Tracheal epithelial cell (primary cell): ENCODE data around the gene ALOX15. TPM values are rescaled to one million over a fixed set of nuclear protein-coding genes. Genes with fewer than 3 reads are reported as not detected.

Experiments
- total RNA-seq: library from RNA; depleted of rRNA; stranded (reverse); fragments of >200 nt; gene quantifications from 2 replicates; pipeline ENCODE4 v1.2.1, GENCODE V29; 2014

ALOX15 gene, protein sequence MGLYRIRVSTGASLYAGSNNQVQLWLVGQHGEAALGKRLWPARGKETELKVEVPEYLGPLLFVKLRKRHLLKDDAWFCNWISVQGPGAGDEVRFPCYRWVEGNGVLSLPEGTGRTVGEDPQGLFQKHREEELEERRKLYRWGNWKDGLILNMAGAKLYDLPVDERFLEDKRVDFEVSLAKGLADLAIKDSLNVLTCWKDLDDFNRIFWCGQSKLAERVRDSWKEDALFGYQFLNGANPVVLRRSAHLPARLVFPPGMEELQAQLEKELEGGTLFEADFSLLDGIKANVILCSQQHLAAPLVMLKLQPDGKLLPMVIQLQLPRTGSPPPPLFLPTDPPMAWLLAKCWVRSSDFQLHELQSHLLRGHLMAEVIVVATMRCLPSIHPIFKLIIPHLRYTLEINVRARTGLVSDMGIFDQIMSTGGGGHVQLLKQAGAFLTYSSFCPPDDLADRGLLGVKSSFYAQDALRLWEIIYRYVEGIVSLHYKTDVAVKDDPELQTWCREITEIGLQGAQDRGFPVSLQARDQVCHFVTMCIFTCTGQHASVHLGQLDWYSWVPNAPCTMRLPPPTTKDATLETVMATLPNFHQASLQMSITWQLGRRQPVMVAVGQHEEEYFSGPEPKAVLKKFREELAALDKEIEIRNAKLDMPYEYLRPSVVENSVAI
- not detected in 2 replicates for total RNA-seq

DNA sequence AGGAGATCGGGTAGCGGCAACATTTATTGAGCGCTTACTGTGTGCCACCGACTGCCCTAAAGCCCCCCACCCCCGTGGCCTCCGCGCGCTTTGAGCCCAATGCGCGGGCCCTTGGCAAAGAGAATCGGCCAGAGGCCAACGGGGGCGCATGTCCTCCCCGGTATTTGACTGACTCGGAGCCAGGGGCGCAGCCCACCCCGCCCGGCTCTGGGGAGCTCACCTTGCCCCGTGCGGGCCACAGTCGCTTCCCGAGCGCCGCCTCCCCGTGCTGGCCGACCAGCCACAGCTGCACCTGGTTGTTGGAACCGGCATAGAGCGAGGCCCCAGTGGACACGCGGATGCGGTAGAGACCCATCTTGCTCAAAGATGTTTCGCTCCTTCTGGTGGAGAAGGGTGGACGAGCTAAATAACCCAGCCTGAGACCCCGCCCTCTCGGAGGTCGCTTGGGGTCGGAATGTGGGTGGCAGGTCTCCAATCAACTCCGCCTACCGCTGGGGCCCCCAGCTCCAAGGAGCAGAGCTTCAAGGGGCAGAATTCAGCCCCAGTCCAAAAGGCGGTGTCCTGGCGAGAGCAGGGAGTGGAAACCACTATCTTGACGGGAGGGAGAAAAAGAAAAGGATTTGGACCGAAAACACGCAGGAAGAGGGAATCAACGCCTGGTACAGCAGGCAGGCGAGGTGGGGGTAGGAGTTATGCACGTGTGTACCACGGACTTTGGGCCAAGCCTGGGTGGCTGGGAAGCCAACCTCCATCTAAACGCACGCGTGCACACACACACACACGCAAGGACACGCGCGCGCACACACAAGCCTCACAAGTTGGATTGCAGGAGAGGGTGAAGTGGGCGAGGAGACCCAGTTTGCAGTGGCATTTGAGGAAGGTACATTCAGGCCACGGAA, at the start of gene ALOX15:
Gene ALOX15 (minus strand): TSS at position 382 of the 899 bp plus-strand sequence. CDS start 27 bp downstream, at position 355.

DNA sequence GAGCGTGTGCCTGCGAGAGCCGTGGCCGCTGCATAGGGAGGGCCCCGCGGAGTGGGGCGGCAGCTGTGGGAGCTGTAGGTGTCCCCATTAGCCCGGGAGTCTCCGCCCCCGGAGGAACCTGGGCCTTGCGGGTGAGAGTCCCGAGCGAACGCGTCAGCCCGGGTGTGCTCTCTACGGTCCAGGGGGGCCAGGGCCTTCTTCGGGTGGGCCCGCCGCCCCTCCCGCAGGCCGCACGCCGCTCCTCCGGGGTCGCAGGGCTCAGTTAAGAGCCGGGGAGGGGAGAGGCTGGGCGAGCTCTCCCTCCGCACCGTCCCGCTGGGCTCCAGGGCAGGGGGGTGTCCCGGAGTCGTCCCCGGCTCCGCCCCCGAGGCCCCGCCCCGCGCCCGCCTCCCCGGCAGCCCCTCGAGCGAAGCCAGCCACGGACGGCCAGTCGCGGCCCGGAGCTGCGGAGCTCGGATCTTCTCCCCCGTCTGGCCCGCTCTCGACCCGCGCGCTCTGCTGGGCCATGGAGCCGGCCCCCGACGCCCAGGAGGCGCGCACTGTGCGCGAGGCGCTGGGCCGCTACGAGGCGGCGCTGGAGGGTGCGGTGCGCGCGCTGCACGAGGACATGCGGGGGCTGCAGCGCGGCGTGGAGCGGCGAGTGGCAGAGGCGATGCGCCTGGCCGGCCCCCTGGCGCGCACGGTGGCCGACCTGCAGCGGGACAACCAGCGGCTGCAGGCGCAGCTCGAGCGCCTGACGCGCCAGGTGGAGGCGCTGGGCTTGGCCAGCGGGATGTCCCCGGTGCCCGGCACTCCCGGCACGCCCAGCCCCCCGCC, 57.2 kb downstream of the ALOX15 start, which contains the start of gene SMTNL2:
Gene SMTNL2 (plus strand): TSS at position 429 of the 816 bp plus-strand sequence. CDS start 77 bp downstream, at position 506.

Other genes with a start within 250 kb of the ALOX15 start
- 0.72 TPM in 1 of 2 replicates, not detected in the other for gene SPNS3, start 207.7 kb downstream of the ALOX15 start, total RNA-seq
- gene SPNS2, start 142.8 kb downstream of the ALOX15 start, total RNA-seq: 2.8 and 45.1 TPM in 2 replicates
- 84.8 and 88.9 TPM in 2 replicates for gene MYBBP1A, start 86.3 kb downstream of the ALOX15 start, total RNA-seq
- 2.2 and 7.7 TPM in 2 replicates for gene GGT6, start 81.1 kb downstream of the ALOX15 start, total RNA-seq
- gene SMTNL2, start 57.1 kb downstream of the ALOX15 start, total RNA-seq: under 0.01 TPM in 1 of 2 replicates, not detected in the other
- 30.9 and 36.4 TPM in 2 replicates for gene PELP1, start 62.5 kb upstream of the ALOX15 start, total RNA-seq
- 3.1 and 5.3 TPM in 2 replicates for gene ARRB2, start 69.0 kb upstream of the ALOX15 start, total RNA-seq
- 12.6 and 13.5 TPM in 2 replicates for gene MED11, start 89.8 kb upstream of the ALOX15 start, total RNA-seq
- gene ZMYND15, start 98.2 kb upstream of the ALOX15 start, total RNA-seq: 0.21 and 1.2 TPM in 2 replicates
- gene CXCL16, start 98.2 kb upstream of the ALOX15 start, total RNA-seq: 13.9 and 42.2 TPM in 2 replicates
- not detected in 2 replicates for gene TM4SF5, start 130.2 kb upstream of the ALOX15 start, total RNA-seq
- gene VMO1, start 144.7 kb upstream of the ALOX15 start, total RNA-seq: 0.72 and 1.1 TPM in 2 replicates
- not detected in 2 replicates for gene GLTPD2, start 147.3 kb upstream of the ALOX15 start, total RNA-seq
- gene PSMB6, start 154.5 kb upstream of the ALOX15 start, total RNA-seq: 121 and 163 TPM in 2 replicates
- 15.3 and 25.8 TPM in 2 replicates for gene PLD2, start 165.5 kb upstream of the ALOX15 start, total RNA-seq
- gene MINK1, start 191.7 kb upstream of the ALOX15 start, total RNA-seq: 55.7 and 77.2 TPM in 2 replicates